SIG-M5 treated with dmso at 0.1 percent for 504 hours (cell line): ENCODE results near the gene NLK.
"Not testable (repeated sequence)": the region's sequence is repeated elsewhere in the genome, so short reads cannot be mapped to it uniquely, and the experiment has no call there.

Source experiments
- DNase-seq: peaks from one replicate; lab custom pipeline; 2025; ENCODE audit not compliant: unreplicated experiment; lab: John Stamatoyannopoulos, UW

Gene NLK

DNA sequence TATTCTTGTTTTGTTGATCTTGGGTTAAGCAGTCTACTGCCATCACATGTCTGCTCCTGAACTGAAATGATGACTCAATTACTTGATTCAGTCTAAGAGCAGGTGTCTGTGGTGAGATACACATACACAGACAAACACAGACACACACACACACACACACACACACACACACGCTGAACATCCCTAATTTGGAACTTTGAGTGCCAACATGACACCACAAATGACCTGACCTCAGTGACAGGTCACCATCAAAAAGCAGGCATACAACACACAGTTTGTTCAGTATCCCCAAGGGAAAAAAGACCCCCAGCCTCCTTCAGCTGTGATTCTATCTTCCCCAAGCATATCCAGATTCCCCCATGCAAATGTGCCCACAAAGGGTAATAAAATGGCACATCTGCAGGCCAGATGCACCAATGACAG lies 146.4 kb downstream of the NLK start:
- peak; percentile 31 for DNase-seq

DNA sequence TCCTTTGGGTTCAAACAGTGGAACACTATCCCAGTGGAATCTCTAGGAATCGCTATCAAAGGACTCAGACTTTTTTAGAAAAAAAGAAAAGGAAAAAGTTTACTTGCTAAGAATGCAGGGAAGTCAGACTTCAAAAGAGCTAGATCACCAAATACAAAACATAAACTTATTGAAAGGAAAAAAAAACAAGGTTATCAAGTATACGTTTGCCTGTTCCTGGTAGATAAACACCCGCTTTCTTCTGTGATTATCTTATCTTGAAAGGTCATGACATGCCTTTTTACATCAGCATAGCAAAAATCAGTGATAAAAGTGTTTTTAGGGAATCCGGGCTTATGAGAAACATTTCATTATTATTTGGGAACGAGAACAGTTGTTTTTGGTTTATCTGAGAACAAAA lies 147.2 kb downstream of the NLK start:
- no peak for DNase-seq

DNA sequence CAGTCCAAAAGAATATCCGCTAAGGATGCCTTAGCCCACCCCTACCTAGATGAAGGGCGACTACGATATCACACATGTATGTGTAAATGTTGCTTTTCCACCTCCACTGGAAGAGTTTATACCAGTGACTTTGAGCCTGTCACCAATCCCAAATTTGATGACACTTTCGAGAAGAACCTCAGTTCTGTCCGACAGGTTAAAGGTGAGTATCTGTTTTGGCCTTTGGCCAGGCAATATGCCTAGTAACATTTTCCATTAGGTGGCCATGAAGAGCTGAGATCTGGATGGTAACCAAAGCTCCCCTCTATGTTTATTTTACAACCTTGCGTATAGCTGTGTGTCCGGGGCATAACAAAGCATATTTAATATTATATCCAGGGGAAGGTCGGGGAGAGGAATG lies 148.5 kb downstream of the NLK start:
- no peak for DNase-seq

DNA sequence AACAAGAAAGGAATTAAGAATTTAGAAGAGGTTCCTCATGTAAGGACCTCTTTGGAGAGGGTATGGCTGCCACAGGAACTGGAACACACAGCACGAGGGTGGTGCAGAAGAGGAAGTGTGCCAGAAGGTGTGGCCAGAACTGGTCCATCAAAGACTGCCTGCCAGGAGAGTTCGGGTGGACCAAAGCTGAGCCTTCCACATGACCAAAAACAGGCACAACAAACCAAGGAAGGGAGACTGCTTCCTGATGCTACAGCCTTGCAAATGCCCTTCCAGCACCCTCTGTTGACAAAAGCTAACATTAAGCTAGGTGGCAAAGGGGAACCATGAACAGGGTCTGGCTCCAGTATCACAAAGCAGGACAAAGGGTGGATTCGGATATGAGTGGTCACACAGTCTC lies 150.8 kb downstream of the NLK start:
- DNase-seq: peak; percentile 62

DNA sequence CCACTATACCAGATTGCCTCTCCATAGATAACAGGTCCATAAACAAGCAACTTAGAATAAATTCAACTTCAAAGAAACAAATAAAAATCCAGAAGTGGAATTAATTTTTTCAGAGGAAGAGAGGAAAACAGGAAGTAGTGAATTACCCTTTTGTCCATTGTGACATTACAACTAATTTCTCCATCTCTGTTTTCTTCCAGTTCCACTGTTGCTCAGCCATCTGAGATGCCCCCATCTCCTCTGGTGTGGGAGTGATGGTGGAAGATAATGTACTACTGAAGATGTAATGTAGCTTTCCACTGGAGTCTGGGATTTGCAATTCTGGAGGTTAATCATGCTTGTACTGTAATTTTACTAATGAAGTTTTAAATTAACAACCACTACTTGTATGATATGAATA lies 151.9 kb downstream of the NLK start:
- no peak for DNase-seq

DNA sequence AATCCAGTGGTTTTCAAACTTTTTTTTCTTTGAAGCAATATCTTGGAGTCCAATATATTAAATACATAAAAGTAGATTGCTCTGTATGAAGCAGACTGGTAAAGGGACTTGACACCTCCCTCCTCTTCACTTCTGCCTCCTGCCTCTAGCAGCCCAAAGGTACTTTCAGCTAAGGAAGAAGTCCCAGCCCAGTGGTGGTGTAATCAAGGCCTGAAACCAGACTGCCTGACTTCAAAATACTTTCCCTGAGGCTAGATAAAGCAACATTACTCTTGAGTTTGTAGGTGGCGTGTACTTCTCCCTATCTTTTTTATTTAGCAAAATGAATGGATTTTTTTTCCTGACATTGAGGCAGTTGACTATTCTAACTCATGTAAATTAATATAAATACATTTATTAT lies 154.2 kb downstream of the NLK start:
- DNase-seq: peak; percentile 20

DNA sequence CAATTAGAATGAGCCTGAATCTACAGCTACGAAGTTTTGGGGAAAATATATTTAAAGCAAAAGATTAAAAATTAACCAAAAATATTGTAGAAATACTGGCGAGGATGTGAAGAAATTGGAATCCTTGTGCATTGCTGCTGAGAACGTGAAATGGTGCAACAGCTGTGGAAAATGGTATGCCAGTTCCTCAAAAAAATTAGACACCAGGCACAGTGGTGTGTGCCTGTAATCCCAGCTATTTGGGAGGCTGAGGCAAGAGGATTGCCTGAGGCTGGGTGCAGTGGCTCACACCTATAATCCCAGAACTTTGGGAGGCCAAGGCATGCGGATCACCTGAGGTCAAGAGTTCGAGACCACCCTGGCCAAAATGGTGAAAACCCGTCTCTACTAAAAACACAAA lies 156.6 kb downstream of the NLK start:
- DNase-seq: no peak

DNA sequence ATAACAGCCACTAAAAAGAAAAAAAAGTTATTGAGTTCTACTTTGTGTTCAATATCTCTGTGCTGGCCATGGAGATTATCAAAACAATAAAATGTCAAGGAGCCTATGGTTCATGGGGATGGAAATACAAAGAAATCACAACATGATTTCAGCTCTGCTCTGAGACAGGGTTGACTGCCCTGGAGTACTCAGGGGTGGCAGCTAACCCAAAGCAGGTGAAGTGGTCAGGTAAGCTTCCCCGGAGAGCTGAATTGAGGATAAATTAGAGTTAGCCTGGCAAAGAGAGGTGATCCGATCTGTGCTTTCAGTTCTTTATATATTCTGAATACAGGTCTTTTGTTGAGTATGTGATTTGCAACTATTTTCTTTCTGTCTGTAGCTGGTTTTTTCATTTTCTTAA lies 157.3 kb downstream of the NLK start:
- no peak for DNase-seq

DNA sequence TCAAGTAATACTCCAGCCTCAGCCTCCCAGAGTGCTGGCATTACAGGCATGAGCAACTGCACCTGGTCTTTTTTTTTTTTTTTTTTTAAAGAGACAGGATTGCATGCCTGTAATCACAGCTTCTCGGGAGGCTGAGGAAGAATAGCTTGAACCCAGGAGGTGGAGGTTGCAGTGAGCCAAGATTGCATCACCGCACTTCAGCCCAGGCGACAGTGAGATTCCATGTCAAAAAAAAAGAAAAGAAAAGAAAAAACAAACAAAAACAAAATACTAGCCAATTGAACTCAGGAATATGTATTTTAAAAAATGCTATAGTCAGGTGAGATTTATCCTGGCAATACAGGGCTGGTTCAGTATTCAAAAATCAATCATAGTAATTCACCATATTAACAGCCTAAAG lies 158.8 kb downstream of the NLK start:
- no peak for DNase-seq

DNA sequence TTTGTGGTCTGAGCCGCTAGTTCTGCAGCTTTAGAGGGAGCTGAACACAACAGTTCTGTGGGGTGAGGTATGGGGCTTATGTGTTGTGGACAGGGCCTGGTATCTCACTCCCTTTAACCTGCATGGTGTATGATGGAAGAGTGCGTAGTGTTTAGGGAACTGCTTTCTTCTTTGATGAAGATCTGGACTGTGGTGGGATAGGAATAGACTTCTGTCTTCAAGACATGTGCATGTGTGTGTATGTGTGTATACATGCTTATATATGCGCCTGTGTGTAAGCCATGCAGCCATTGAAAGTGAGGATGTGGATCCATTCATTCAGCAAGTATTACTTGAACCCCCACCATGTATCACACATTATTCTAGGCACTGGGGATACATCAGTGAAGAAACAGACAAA lies 161.8 kb downstream of the NLK start:
- DNase-seq: no peak

DNA sequence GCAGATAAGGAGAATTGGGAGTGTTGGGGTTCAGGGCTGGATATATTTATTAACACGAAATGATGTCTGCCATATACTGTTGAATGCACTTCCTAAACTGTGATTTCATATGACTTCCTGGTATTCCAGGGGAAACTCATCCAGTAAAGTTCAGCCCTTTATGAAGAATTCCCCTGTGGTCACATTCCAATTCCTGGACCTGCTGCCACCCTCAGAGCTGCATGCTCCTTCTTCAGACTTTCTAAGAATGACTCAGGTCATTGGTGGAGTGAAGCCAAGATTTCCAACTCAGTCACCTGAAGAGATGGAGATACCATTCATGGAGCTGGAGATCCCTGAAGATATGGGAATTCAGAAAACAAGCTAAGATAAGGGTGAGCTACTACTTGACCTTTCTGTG lies 162.3 kb downstream of the NLK start:
- DNase-seq: no peak

DNA sequence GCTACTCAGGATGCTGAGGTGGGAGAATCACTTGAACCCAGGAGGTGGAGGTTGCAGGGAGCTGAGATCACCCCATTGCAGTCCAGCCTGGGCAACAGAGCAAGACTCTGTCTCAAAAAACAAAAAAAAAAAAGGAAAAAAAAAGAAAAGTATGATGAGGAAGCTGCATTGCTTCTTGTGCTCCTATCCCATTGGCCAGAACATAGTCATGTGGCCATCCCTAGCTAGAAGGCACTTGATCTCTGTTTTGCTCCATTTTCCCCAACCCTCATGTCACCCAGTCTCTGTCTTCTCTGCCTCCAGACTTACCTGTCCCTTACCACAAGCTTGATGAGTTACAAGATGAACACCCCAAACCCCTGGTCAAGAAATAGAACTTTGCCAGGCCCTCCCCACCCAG lies 163.8 kb downstream of the NLK start:
- DNase-seq: no peak

DNA sequence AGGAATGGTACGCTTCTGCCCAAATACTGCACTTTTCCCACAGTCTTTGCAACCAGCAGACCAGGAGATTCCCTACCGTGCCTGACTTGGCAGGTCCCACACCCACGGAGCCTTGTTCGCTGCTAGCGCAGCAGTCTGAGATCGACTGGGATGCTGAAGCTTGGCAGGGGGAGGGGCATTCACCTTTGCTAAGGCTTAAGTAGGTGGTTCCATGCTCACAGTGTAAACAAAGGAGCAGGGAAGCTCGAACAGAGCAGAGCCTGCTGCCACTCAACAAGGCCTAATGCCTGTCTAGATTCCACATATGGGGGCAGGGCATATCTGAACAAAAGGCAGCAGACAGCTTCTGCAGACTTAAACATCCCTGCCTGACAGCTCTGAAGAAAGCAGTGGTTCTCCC lies 169.3 kb downstream of the NLK start:
- no peak for DNase-seq

DNA sequence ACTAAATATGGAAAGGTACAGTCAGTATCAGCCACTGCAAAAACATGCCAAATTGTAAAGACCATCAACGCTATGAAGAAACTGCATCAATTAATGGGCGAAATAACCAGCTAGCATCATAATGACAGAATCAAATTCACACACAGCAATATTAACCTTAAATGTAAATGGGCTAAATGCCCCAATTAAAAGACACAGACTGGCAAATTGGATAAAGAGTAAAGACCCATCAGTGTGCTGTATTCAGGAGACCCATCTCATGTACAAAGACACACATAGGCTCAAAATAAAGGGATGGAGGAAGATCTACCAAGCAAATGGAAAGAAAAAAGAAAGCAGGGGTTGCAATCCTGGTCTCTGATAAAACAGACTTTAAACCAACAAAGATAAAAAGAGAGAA lies 171.1 kb downstream of the NLK start:
- DNase-seq: not testable (repeated sequence)

DNA sequence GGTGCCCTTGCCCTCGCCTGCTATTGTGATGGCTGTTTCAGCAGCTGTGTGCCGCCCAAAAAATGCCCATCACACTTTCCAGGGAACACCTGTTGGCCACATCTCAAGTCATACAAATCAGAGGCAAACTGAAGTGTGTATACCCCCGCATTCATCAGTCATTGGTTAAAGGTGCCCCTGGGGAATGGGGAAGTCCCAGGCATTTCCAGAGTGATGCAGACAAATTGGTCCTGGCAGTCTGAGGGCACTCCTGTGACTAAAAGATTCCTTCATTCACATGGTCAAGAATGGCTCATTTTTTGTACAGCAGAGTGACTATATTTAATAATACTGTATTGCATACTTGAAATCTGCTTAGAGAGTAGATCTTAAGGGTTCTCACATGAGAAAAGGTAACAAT lies 173.6 kb downstream of the NLK start:
- DNase-seq: no peak

DNA sequence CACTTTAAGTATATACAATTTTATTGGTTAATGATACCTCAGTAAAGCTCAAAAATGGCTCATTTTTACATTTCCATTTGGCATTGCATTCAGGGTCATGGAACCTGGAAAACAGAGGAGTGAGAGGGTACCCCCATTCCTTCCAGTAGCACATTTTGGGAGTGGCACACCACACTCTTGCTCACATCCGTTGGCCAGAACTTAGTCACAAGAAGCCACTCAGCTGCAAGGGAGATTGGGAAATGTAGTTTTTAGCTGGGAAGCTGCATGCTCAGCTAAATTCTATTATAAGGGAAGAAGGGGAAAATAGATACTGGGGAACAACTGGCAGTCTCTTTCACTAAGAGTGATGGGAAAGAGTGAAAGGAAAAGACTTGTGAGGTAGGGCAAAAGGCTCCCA lies 174.1 kb downstream of the NLK start:
- DNase-seq: peak; percentile 49

DNA sequence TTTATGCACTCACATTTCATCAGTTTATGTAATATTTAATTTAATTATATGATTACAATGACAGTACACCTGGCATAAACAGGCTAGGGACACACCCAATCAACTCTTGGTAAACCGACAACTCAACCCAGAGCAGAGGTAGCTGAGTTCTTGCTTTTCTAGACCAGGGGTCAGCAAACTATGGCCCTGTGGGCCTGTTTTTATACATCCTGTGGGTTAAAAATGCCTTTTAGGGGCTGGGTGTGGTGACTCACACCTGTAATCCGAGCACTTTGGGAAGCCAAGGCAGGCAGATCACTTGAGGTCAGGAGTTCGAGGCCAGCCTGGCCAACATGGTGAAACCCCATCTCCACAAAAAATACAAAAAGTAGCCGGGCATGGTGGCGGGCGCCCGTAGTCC lies 177.3 kb downstream of the NLK start:
- no peak for DNase-seq

DNA sequence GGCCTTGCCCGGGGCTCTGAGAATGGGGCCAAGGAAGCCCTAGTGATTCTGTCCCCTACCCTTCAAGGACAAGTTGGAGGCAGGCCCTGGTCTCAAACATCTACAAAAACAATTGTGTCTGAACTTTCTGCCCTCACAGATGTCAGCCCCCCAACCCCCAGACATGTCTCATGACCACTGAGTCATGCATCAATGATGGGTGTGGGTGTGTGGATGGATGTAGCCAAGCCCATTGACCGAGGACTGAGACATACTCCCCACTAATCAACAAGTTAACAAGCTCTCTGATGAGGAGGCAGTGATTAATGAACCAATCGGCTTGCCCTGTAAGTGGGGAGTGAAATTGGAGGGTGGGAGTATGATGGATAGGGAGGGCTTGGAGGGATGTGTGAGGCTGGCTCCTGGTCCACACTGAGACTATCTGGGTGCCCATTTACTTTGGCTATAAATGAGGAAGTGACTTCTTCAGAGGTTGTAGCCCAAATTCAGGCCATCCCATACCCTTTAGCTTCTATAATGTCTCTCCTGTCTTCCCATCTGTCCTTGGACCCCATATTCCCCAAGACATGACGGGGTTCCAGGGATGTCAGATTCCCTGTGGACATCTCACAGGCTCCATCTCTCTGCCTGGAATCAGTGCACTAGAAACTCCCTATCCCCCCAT lies 179.4 kb downstream of the NLK start:
- DNase-seq: no peak

DNA sequence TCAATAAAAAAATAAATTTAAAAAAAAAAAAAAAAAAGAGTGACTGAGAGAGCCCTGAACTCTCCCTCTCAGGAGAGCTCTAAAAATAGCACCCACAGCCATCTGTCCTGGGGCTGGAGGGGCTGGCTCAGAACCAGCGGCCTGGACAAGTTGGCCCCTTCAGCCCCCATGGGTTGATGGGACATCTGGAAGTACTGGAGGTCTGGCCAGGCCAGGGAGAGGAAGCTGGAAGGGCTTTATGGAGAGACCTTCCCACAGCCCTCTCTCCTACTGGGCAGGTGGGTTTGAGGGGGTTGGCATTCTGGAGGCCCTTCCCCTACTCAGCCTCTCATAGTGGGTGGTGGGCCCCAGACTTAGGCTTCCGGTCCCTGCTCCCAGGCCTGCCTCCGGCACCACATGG lies 182.8 kb downstream of the NLK start:
- DNase-seq: no peak

DNA sequence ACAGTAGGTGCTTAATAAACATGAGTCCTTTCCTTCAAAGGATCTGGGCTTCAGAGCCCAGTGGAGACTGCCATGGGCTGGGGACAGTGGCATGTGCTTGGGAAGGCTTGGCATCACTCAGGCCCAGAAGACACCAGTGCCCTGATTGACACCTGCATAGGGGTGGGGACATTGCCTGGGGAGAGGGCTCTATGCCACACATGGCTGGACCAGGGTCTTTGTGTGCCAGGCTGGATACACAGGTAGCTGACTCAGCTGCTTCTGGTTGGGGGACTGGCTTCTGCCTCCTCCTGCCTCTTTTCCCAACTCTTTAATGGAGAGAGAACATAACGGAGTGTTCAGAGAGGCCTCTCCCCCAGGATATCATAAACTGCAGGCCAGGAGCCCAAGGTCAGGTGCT lies 183.4 kb downstream of the NLK start:
- DNase-seq: no peak

DNA sequence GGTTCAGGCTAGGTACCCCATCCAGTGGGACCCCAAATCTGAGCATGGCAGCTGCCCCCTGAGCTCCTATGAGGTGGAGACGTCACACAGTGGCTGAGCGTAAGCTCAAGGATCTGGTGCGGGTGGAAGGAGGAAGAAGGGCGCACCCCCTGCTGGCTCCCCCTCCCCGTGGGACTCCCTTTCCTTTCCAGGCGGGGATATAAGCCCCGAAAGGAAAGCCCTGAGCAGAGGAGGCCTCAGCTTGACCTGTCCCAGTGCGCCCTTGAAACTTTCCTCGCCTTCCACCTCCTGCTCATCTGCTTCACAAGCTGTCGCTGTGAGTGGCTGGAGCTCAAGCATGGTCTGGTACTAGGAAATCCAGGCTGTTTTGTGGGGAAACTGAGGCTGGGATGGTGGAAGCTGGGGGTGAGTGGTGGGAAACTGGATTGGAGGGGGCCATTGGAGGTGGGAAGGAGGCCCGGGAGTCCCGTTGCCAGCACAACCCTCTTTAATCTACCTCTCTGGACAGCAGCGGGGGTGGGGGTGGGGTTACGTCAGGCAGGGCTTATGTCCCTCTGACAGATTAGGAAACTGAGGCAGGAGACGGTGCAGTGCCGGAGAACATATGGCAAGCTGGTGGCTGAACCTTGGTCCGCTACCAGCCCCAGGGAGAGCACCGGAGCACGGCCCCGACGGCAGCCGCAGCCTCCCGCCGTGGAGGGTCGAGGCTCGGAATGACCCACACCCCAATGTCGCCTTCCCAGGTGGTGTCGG lies 184.3 kb downstream of the NLK start:
- no peak for DNase-seq

DNA sequence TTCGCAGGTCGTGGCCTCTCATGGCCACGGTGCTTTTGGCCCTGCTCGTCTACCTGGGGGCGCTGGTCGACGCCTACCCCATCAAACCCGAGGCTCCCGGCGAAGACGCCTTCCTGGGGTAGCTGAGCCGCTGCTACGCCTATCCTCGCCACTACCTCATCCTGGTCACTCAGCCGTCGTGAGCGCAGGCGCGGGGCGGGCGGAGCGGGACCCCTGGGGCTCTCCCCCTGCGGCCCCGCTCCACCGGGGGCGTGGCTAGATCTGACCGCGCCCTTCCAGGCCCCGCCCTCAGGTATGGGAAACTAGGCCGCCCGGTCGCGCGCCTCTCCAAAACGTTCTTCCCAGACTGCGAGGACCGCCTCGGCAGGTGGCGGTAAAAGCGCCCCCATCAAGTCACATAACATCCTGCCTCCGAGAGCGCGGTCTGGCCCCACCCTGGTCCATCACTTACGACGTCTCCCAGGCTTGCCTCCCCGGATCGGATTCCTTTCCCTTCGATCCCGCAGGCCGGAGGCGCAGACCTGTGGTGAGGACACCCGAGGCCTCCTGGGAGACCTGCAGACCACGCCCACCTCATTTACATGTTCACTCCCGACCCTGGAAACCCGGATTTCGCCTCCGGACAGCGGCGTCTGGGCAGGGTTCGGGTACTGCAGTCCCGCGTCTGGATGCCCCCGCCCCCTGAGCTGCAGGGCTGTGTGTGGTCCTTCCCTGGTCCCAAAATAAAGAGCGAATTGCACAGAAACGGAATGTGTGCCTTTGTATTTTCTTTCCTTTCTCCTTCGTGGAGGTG lies 185.0 kb downstream of the NLK start:
- DNase-seq: peak; percentile 56
